AG09319 (cell line): ENCODE data around the gene CHD1.

Source experiments
- DNase-seq: peaks from one replicate; pipeline ENCODE4 v3.0.0-alpha.2; 2010; ENCODE audit warnings: low read depth; ENCODE audit errors: extremely low read depth
- CTCF ChIP-seq: IDR thresholded peaks from 2 replicates; pipeline ENCODE4 v1.5.1; 2011; ENCODE audit warnings: low read depth, mild to moderate bottlenecking, inconsistent platforms, low read length, moderate library complexity

CHD1 gene

DNA sequence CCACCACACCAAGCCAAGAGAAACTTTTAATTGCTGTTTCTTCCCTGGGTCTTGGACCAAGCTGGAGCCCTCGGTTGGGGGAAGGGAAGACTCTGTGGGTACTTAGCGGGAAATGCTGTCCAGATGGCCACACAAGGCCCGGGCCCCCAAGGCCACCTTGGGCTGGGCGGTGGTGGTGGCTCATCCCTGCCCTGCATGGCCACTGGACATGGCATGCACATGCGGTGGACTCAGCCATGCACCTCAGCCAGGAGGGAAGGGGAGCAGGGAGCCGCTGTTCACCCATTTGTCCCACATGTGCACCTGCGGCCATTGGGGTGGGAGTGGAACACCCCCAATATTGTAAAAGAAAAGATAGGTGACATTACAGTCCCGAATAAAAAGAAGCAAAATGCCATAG, 82.9 kb downstream of the CHD1 start:
- TF ChIP-seq CTCF, result no peak
- DNase-seq, result no peak

DNA sequence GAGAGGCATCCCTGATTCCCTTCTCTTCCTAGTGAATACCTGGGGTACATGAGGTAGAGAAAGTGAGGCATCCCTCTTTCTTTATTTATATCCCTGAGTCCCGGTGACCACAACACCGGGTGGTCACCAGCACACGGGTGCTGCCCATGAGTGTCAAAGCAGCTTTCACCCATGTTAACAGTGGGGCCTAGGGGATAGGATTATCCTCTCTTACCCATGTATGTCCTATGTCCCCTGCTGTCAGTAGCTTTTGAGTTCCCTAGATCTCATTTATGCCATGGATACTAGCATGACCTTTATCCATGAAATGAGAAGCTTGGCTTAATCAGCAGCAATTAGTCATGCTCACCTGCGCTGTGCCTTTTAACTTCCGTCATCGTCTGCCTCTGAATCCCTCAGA, 83.9 kb downstream of the CHD1 start:
- DNase-seq, result no peak
- no peak for TF ChIP-seq CTCF

- no peak for TF ChIP-seq CTCF
- no peak for DNase-seq
These were observed 85.3 kb downstream of the CHD1 start for GRCh38 chr5:98843481-98843880.

DNA sequence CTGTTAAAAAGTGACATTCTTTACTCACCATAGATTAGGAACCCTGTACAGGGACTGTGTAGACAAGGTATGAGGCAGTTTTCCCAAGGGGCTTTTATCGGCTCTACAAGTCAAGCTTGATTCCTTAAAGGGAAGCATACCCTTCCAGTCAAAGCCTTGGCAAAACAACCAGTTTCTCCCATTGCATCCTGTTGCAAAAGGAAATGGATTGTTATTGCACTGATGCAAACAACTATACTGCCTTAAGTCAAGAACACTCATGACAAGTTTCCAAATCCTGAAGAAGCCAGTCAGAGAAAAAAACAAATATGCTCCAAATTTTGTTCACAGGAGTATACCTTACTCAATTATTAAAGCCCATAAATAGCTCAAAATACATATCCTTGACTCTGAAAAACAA, 87.9 kb downstream of the CHD1 start:
- TF ChIP-seq CTCF, result no peak
- no peak for DNase-seq

DNA sequence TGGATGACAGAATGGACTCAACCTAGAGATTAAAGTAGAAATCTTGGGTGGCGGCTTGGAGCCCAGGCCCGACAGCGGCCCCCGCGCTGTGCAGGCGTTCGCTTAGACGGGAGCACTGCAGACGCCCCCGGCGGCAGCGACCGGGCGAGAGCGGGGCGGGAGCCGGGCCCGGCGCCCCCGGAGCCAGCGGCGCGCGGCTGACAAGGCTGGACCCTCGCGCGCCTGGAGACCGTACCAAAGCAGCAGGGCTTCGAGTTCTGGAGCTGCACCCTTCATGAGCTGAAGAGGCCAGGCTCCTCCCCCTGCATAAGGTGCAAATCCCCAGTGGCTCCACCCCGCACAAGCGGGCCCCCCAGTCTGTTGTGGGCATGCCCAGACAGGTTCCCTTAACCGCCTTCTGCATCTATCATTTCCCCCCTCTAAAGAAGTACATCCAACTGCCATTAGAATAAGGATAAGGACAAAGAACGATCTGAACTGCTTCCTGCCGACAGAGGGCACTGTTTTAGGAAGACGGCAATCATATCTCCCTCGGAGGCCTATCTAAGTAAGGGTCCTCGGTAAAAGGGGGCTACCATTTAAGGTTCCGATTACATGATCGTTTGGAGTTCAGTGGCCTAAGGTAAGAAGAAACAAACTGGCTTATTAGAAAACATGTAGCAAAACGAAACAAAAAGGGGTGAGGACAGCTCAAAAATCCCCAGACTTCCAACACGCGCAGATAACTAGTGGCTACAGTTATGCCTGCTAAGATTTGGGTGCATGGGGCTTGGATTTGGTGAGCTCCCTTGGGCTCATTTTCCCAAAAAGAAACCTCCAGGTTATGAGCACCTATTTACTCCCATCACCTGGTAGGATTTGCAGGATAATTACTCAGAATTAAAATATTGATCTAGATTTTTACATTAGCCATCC, 89.1 kb downstream of the CHD1 start:
- DNase-seq, result no peak
- no peak; the same call in 1 of the 2 replicates for TF ChIP-seq CTCF

DNA sequence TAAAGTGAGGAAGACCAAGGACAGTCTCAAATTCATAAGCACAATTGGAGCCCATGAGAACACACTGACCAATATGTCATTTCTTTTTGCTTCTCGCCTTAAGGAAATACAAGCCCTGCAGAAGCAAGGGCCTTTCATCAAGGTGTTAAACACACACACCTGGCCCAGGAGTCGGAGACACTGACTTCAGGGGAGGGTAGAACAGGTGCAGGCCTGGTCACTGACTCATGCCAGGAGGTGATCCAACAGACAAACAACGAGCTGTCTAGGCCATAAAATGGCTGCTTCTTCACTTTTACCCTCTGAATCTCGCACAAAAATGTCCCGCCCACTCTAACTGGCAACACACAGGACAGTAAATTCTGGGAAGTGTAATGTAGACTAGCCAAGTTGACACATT, 92.6 kb downstream of the CHD1 start:
- TF ChIP-seq CTCF, result no peak
- no peak for DNase-seq

GRCh38 chr5:98827588-98828284, 101.1 kb downstream of the CHD1 start:
- DNase-seq, result no peak

More at GRCh38 chr5:98827588-98828284, 101.1 kb downstream of the CHD1 start:
- TF ChIP-seq CTCF, result no peak
